IgD-negative memory B cell (primary cell): ENCODE data around the gene KLHL25. TPM values are rescaled to one million over a fixed set of nuclear protein-coding genes. Genes with fewer than 3 reads are reported as not detected.

ENCODE experiments used
- H3K27ac Mint-ChIP-seq, 3 donors: one replicate each; pipeline ENCODE4 v1.8.0; 2020 to 2022; ENCODE audit warnings: mild to moderate bottlenecking in 3 of 3, mixed read lengths in 3 of 3, moderate library complexity in 1 of 3
- H3K27me3 Mint-ChIP-seq: one replicate; pipeline ENCODE4 v1.8.0; 2021; ENCODE audit warnings: mixed read lengths
- H3K36me3 Mint-ChIP-seq: one replicate; pipeline ENCODE4 v1.8.0; 2020; ENCODE audit warnings: mild to moderate bottlenecking, mixed read lengths
- H3K4me1 Mint-ChIP-seq, 3 donors: one replicate each; pipeline ENCODE4 v1.8.0; 2020 to 2022; ENCODE audit warnings: mixed read lengths in 3 of 3, mild to moderate bottlenecking in 1 of 3
- H3K4me3 Mint-ChIP-seq, 4 donors: one replicate each; pipeline ENCODE4 v1.8.0; 2020 to 2022; ENCODE audit warnings: mild to moderate bottlenecking in 4 of 4, mixed read lengths in 4 of 4, moderate library complexity in 3 of 4
- H3K9me3 Mint-ChIP-seq, 3 donors: one replicate each; pipeline ENCODE4 v1.8.0; 2020 to 2021; ENCODE audit warnings: mixed read lengths in 3 of 3, mild to moderate bottlenecking in 1 of 3
- polyA plus RNA-seq: library from polyadenylated mRNA; unstranded; fragments of 300-500 nt; fragmentation: Illumina TruSeq; gene quantifications from one replicate; pipeline ENCODE4 v1.2.3, GENCODE V29; 2021

KLHL25 gene
- polyA plus RNA-seq, 1 donor from 2014 or later = 0.60 TPM

- H3K9me3 Mint-ChIP-seq = no peaks in the 10 kb centered on the region
- no peaks in the 10 kb centered on the region for H3K36me3 Mint-ChIP-seq
- H3K27me3 Mint-ChIP-seq = no peaks in the 10 kb centered on the region
- H3K27ac Mint-ChIP-seq = peak overlapping the region; percentile 83 to 95 (median 92)
- H3K4me1 Mint-ChIP-seq = peaks cover 32 to 35% (median 33%) of the 10 kb centered on the region in 3 donors
- H3K4me3 Mint-ChIP-seq = peak overlapping the region in 1 of 4 donors; percentile 67
These were observed 75.7 kb downstream of the KLHL25 start for GRCh38 chr15:85718981-85719380.

- peak overlapping the region; percentile 83 to 95 (median 92) for H3K27ac Mint-ChIP-seq
- H3K4me3 Mint-ChIP-seq = peak overlapping the region in 3 of 4 donors; percentile 41 to 83 (median 67)
- no peaks in the 10 kb centered on the region for H3K36me3 Mint-ChIP-seq
- no peaks in the 10 kb centered on the region for H3K27me3 Mint-ChIP-seq
- H3K4me1 Mint-ChIP-seq = peaks cover 33 to 37% (median 35%) of the 10 kb centered on the region in 3 donors
- no peaks in the 10 kb centered on the region for H3K9me3 Mint-ChIP-seq
These were observed 76.3 kb downstream of the KLHL25 start for GRCh38 chr15:85718271-85718971.

GRCh38 chr15:85717212-85717611 lies 77.5 kb downstream of the KLHL25 start:
- H3K36me3 Mint-ChIP-seq = peaks cover 4% of the 10 kb centered on the region
- H3K27me3 Mint-ChIP-seq = no peaks in the 10 kb centered on the region
- peak overlapping the region in 1 of 4 donors; percentile 0 for H3K4me3 Mint-ChIP-seq
- H3K4me1 Mint-ChIP-seq = peaks cover 32 to 43% (median 38%) of the 10 kb centered on the region in 3 donors
- H3K27ac Mint-ChIP-seq = peak overlapping the region; percentile 47 to 95 (median 83)
- H3K9me3 Mint-ChIP-seq = no peaks in the 10 kb centered on the region

GRCh38 chr15:85716261-85716660 lies 78.5 kb downstream of the KLHL25 start:
- Mint-ChIP-seq H3K4me3 (peak overlapping the region in 1 of 4 donors; percentile 7), H3K27me3 (no peaks in the 10 kb centered on the region), H3K4me1 (peaks cover 36 to 46% (median 43%) of the 10 kb centered on the region in 3 donors), H3K36me3 (peaks cover 4% of the 10 kb centered on the region), H3K27ac (peak overlapping the region; percentile 47 to 83 (median 54)), H3K9me3 (no peaks in the 10 kb centered on the region)

GRCh38 chr15:85711580-85712192 lies 83.0 kb downstream of the KLHL25 start:
- Mint-ChIP-seq H3K4me1 (peaks cover 33 to 54% (median 43%) of the 10 kb centered on the region in 3 donors), H3K27me3 (no peaks in the 10 kb centered on the region), H3K36me3 (peaks cover 10% of the 10 kb centered on the region), H3K27ac (peak overlapping the region; percentile 51 to 80 (median 54)), H3K4me3 (peak overlapping the region in 1 of 4 donors; percentile 17), H3K9me3 (no peaks in the 10 kb centered on the region)

GRCh38 chr15:85710340-85710842 lies 84.3 kb downstream of the KLHL25 start:
- H3K9me3 Mint-ChIP-seq = no peaks in the 10 kb centered on the region
- peak overlapping the region; percentile 23 to 54 (median 51) for H3K27ac Mint-ChIP-seq
- H3K27me3 Mint-ChIP-seq = no peaks in the 10 kb centered on the region
- peaks cover 43 to 60% (median 49%) of the 10 kb centered on the region in 3 donors for H3K4me1 Mint-ChIP-seq
- H3K36me3 Mint-ChIP-seq = peaks cover 10% of the 10 kb centered on the region
- peak overlapping the region in 2 of 4 donors; percentile 1 to 7 for H3K4me3 Mint-ChIP-seq
